SK-N-SH treated with all-trans-retinoic acid at 6 μM for 48 hours (cell line): ENCODE measurements around the gene CXXC5.

Experiments
- CSDC2 ChIP-seq: fragments of 250-450 bp; sonication (Bioruptor Pico); IDR thresholded peaks from 2 replicates; pipeline ENCODE4 v1.5.0; 2020; ENCODE audit warnings: mild to moderate bottlenecking, moderate library complexity
- ISL1 ChIP-seq: fragments of 250-450 bp; sonication (Bioruptor Pico); IDR thresholded peaks from 2 replicates; pipeline ENCODE4 v2.1.2; 2022; ENCODE audit warnings: mild to moderate bottlenecking, moderate library complexity
- SNAI2 ChIP-seq: fragments of 250-450 bp; sonication (Bioruptor Pico); IDR thresholded peaks from 2 replicates; pipeline ENCODE4 v1.5.0; 2020; ENCODE audit warnings: mild to moderate bottlenecking, moderate library complexity
- TCF4 ChIP-seq: fragments of 250-450 bp; sonication (Bioruptor Pico); IDR thresholded peaks from 2 replicates; pipeline ENCODE4 v1.8.0; 2021; ENCODE audit warnings: mild to moderate bottlenecking, moderate library complexity, borderline replicate concordance
- ZFP3 ChIP-seq: fragments of 250-450 bp; sonication (Bioruptor Pico); IDR thresholded peaks from 2 replicates; pipeline ENCODE4 v1.5.0; 2020; ENCODE audit warnings: mild to moderate bottlenecking, moderate library complexity
- ZNF565 ChIP-seq: fragments of 450-650 bp; formaldehyde crosslinking; conservative IDR thresholded peaks from 2 replicates; pipeline ENCODE4 v1.5.0; 2020; ENCODE audit warnings: low read depth, mild to moderate bottlenecking, moderate library complexity
- TF ChIP-seq, protein P1 (sequence below): fragments of 250-450 bp; sonication (Bioruptor Pico); IDR thresholded peaks from 2 replicates; pipeline ENCODE4 v1.8.0; 2021; ENCODE audit warnings: low read depth, mild to moderate bottlenecking, moderate library complexity, borderline replicate concordance
- TF ChIP-seq, protein P2 (sequence below): fragments of 250-450 bp; sonication (Bioruptor Pico); IDR thresholded peaks from 2 replicates; pipeline ENCODE4 v1.5.0; 2020; ENCODE audit warnings: mild to moderate bottlenecking, moderate library complexity
- TF ChIP-seq, protein P3 (sequence below): fragments of 250-450 bp; sonication (Bioruptor Pico); IDR thresholded peaks from 2 replicates; pipeline ENCODE4 v1.8.0; 2020; ENCODE audit warnings: mild to moderate bottlenecking, moderate library complexity, borderline replicate concordance

GRCh38 chr5:139664727-139665351, 16.7 kb downstream of the CXXC5 start:
- TF ChIP-seq TCF4 (no peak), ZNF565 (CRISPR knock-in tag) (no peak), CSDC2 (CRISPR knock-in tag) (no peak), SNAI2 (CRISPR knock-in tag) (no peak), ZFP3 (CRISPR knock-in tag) (no peak), ISL1 (CRISPR knock-in tag) (no peak)
- TF ChIP-seq, protein P1, sequence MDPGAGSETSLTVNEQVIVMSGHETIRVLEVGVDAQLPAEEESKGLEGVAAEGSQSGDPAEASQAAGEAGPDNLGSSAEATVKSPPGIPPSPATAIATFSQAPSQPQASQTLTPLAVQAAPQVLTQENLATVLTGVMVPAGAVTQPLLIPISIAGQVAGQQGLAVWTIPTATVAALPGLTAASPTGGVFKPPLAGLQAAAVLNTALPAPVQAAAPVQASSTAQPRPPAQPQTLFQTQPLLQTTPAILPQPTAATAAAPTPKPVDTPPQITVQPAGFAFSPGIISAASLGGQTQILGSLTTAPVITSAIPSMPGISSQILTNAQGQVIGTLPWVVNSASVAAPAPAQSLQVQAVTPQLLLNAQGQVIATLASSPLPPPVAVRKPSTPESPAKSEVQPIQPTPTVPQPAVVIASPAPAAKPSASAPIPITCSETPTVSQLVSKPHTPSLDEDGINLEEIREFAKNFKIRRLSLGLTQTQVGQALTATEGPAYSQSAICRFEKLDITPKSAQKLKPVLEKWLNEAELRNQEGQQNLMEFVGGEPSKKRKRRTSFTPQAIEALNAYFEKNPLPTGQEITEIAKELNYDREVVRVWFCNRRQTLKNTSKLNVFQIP (CRISPR knock-in tag): no peak
- TF ChIP-seq, protein P2, sequence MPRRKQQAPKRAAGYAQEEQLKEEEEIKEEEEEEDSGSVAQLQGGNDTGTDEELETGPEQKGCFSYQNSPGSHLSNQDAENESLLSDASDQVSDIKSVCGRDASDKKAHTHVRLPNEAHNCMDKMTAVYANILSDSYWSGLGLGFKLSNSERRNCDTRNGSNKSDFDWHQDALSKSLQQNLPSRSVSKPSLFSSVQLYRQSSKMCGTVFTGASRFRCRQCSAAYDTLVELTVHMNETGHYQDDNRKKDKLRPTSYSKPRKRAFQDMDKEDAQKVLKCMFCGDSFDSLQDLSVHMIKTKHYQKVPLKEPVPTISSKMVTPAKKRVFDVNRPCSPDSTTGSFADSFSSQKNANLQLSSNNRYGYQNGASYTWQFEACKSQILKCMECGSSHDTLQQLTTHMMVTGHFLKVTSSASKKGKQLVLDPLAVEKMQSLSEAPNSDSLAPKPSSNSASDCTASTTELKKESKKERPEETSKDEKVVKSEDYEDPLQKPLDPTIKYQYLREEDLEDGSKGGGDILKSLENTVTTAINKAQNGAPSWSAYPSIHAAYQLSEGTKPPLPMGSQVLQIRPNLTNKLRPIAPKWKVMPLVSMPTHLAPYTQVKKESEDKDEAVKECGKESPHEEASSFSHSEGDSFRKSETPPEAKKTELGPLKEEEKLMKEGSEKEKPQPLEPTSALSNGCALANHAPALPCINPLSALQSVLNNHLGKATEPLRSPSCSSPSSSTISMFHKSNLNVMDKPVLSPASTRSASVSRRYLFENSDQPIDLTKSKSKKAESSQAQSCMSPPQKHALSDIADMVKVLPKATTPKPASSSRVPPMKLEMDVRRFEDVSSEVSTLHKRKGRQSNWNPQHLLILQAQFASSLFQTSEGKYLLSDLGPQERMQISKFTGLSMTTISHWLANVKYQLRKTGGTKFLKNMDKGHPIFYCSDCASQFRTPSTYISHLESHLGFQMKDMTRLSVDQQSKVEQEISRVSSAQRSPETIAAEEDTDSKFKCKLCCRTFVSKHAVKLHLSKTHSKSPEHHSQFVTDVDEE: no peak
- TF ChIP-seq, protein P3, sequence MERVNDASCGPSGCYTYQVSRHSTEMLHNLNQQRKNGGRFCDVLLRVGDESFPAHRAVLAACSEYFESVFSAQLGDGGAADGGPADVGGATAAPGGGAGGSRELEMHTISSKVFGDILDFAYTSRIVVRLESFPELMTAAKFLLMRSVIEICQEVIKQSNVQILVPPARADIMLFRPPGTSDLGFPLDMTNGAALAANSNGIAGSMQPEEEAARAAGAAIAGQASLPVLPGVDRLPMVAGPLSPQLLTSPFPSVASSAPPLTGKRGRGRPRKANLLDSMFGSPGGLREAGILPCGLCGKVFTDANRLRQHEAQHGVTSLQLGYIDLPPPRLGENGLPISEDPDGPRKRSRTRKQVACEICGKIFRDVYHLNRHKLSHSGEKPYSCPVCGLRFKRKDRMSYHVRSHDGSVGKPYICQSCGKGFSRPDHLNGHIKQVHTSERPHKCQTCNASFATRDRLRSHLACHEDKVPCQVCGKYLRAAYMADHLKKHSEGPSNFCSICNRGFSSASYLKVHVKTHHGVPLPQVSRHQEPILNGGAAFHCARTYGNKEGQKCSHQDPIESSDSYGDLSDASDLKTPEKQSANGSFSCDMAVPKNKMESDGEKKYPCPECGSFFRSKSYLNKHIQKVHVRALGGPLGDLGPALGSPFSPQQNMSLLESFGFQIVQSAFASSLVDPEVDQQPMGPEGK (CRISPR knock-in tag): no peak
